Karpas-422 (cell line): ENCODE data around the gene ATAD3A. TPM values are rescaled to one million over a fixed set of nuclear protein-coding genes. Genes with fewer than 3 reads are reported as not detected.
"Not testable (repeated sequence)": the region's sequence is repeated elsewhere in the genome, so short reads cannot be mapped to it uniquely, and the experiment has no call there.

Source experiments
- DNase-seq: peaks from one replicate; pipeline ENCODE4 v3.0.0-alpha.2; 2015
- H2AFZ ChIP-seq: fragments of 200-600 bp; sonication (generic); 2 replicates; pipeline ENCODE4 v1.6.1; 2014; ENCODE audit warnings: antibody characterized with exemption, low read length, mixed read lengths
- H3K27ac ChIP-seq: fragments of 200-600 bp; sonication (generic); 2 replicates; pipeline ENCODE4 v1.5.1; 2014; ENCODE audit warnings: mild to moderate bottlenecking, low read length, moderate library complexity
- H3K27me3 ChIP-seq: fragments of 200-600 bp; sonication (generic); 2 replicates; pipeline ENCODE4 v1.6.1; 2014; ENCODE audit warnings: low read length, mixed read lengths
- H3K36me3 ChIP-seq: fragments of 200-600 bp; sonication (generic); 2 replicates; pipeline ENCODE4 v1.6.1; 2014; ENCODE audit warnings: low read length, mixed read lengths; ENCODE audit not compliant: insufficient read depth
- H3K4me1 ChIP-seq: fragments of 200-600 bp; sonication (generic); 2 replicates; pipeline ENCODE4 v1.6.1; 2014; ENCODE audit warnings: mild to moderate bottlenecking, low read length, mixed read lengths
- H3K4me2 ChIP-seq: fragments of 200-600 bp; sonication (generic); 2 replicates; pipeline ENCODE4 v1.6.1; 2014; ENCODE audit warnings: low read length, low read depth, mild to moderate bottlenecking; ENCODE audit not compliant: poor library complexity, severe bottlenecking
- H3K4me3 ChIP-seq: fragments of 200-600 bp; sonication (generic); 2 replicates; pipeline ENCODE4 v1.5.1; 2014; ENCODE audit warnings: mild to moderate bottlenecking, antibody characterized with exemption, low read length, mixed read lengths
- H3K79me2 ChIP-seq: fragments of 200-600 bp; sonication (generic); 2 replicates; pipeline ENCODE4 v1.6.1; 2014; ENCODE audit warnings: mild to moderate bottlenecking, low read length, mixed read lengths
- H3K9ac ChIP-seq: fragments of 200-600 bp; sonication (generic); 2 replicates; pipeline ENCODE4 v1.6.0; 2014; ENCODE audit warnings: low read length
- H3K9me2 ChIP-seq: fragments of 200-600 bp; sonication (generic), shearing (Covaris generic); replicated peaks from 2 replicates; pipeline ENCODE4 v1.6.0; 2014; ENCODE audit warnings: mild to moderate bottlenecking, low read length, moderate library complexity; ENCODE audit not compliant: insufficient read depth
- H3K9me3 ChIP-seq: fragments of 300-700, 200-600 bp; sonication (generic); 2 replicates; pipeline ENCODE4 v1.6.1; 2014; ENCODE audit warnings: low read length, mixed read lengths
- H4K20me1 ChIP-seq: fragments of 200-600 bp; sonication (generic); 2 replicates; pipeline ENCODE4 v1.6.1; 2014; ENCODE audit warnings: mild to moderate bottlenecking, antibody characterized with exemption, low read length, low read depth; ENCODE audit not compliant: insufficient read depth
- total RNA-seq: library from RNA; depleted of rRNA; stranded (reverse); fragments of >200 nt; shearing (Covaris generic); gene quantifications from 2 replicates; pipeline ENCODE4 v1.2.3, GENCODE V29; 2014; ENCODE audit warnings: low replicate concordance

The ATAD3A gene
- total RNA-seq, 1 experiment from 2014 or later: 12.5 TPM

DNA sequence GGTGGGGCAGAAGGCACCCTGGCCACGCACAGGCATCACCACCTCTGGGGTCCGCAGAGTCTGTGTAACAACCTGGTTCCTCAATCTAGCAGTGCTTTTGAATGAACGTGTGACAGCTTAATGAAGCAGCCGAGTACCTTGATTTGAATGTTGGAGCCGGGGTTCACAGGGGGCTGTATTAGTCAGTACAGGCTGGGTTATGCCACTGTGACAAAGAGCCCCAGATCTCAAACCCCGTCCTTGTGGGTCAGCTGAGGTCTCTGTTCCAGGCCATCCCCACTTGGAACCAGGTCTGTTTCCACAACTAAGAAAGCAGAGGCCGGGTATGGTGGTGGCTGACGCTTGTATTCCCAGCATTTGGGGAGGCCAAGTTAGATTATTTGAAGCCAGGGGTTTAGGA, 18.0 kb downstream of the ATAD3A start:
- no peaks in the 10 kb centered on the region for H3K4me1 ChIP-seq
- peaks cover 21% of the 10 kb centered on the region for H3K36me3 ChIP-seq
- no peaks in the 10 kb centered on the region; the same call in 1 of the 2 replicates for H3K9me3 ChIP-seq

DNA sequence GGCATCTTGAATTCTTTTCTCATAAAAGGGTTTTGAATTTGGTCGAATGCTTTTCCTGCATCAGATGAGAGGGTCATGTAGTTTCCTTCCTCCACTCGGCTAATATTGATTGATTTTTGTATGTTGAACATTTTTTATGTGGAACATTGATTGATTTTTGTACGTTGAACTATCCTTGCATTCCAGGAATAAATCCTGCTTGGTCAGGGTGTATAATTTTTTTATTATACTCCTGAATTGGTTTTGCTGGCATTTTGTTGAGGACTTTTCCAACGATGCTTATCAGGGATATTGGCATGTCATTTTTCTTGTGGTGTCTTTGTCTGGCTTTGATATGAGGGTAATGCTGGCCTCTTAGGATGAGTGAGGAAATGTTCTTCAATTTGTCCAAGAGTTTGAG, 20.0 kb downstream of the ATAD3A start:
- H2AFZ ChIP-seq: no peak overlapping the region
- no peak overlapping the region for H3K4me3 ChIP-seq
- H3K4me2 ChIP-seq: no peak overlapping the region
- no peaks in the 10 kb centered on the region for H3K27me3 ChIP-seq
- H4K20me1 ChIP-seq: no peaks in the 10 kb centered on the region
- H3K9me3 ChIP-seq: no peaks in the 10 kb centered on the region; the same call in 1 of the 2 replicates
- no peaks in the 10 kb centered on the region for H3K4me1 ChIP-seq
- H3K79me2 ChIP-seq: peaks cover 2% of the 10 kb centered on the region; the same call in 1 of the 2 replicates
- H3K9ac ChIP-seq: no peak overlapping the region
- no peaks in the 10 kb centered on the region for H3K9me2 ChIP-seq
- H3K27ac ChIP-seq: no peak overlapping the region
- DNase-seq: no peak
- H3K36me3 ChIP-seq: peaks cover 21% of the 10 kb centered on the region

More for the DNA sequence above, 18.0 kb downstream of the ATAD3A start:
- H3K9me2 ChIP-seq: no peaks in the 10 kb centered on the region
- no peak overlapping the region for H3K4me3 ChIP-seq
- no peak overlapping the region for H3K9ac ChIP-seq
- peaks cover 2% of the 10 kb centered on the region; the same call in 1 of the 2 replicates for H3K79me2 ChIP-seq
- no peak overlapping the region for H2AFZ ChIP-seq
- no peaks in the 10 kb centered on the region for H4K20me1 ChIP-seq
- no peaks in the 10 kb centered on the region for H3K27me3 ChIP-seq
- DNase-seq: no peak
- no peak overlapping the region for H3K4me2 ChIP-seq
- no peak overlapping the region for H3K27ac ChIP-seq

DNA sequence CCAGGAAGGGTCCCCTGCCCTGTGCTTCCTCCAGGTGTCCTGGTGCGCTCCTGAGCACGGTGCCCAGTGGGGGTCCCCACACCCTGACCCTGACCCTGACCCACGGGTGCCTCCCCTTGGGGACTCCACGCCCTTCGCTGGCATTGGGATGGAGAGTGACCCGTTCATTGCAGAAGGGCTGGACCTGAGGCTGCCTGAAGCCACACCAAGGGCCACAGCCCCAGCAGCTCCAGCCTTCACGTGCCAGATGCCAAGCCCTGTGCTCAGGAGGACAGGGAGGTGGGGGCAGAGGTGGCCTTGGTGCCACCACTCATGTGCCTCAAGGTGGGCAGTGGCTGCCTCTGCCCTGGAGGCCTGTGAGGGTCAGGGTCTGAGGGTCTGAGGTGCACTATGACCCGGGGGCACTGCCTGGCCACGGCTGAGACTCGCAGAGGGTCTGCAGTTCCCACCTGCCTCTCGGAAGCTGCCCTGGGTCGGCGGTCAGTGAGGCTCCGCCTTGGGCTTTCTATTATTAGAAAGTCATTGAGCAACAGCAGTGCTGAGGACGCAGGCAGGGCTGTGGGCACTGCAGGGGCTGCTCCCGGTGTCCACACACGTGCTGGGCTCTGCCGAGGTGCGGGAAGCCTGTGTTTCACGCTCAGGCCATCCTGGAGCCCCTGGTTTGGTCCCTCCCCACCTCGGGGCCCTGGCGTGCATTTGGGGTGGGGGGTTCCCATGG, 21.4 kb downstream of the ATAD3A start:
- not testable (repeated sequence) for H3K4me3 ChIP-seq, H3K79me2 ChIP-seq, H3K27me3 ChIP-seq, H4K20me1 ChIP-seq, H3K4me1 ChIP-seq, H3K27ac ChIP-seq, H3K9ac ChIP-seq, H3K4me2 ChIP-seq, H3K9me2 ChIP-seq, DNase-seq, H3K9me3 ChIP-seq, H2AFZ ChIP-seq
- peaks cover 21% of the 10 kb centered on the region for H3K36me3 ChIP-seq

DNA sequence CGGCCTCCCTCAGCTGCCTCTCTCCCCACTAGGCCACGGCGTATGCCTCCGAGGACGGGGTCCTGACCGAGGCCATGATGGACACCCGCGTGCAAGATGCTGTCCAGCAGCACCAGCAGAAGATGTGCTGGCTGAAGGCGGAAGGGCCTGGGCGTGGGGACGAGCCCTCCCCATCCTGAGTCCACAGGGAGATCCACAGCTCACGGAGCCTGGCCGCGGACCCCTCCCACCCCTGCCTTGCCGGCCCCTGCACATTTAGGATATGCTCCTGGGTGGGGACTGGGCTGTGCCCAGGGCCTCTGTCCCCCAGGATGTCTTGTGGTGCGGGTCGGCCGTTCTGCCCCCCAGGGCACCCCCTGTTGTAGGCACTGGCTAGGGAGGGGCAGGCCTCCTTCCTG, 21.9 kb downstream of the ATAD3A start:
- H3K27me3 ChIP-seq, H3K79me2 ChIP-seq, H3K4me3 ChIP-seq, H3K9ac ChIP-seq, H3K4me2 ChIP-seq, H3K4me1 ChIP-seq, H3K27ac ChIP-seq, H3K9me3 ChIP-seq, H3K9me2 ChIP-seq, H4K20me1 ChIP-seq, DNase-seq, H2AFZ ChIP-seq: not testable (repeated sequence)
- peaks cover 19% of the 10 kb centered on the region for H3K36me3 ChIP-seq

DNA sequence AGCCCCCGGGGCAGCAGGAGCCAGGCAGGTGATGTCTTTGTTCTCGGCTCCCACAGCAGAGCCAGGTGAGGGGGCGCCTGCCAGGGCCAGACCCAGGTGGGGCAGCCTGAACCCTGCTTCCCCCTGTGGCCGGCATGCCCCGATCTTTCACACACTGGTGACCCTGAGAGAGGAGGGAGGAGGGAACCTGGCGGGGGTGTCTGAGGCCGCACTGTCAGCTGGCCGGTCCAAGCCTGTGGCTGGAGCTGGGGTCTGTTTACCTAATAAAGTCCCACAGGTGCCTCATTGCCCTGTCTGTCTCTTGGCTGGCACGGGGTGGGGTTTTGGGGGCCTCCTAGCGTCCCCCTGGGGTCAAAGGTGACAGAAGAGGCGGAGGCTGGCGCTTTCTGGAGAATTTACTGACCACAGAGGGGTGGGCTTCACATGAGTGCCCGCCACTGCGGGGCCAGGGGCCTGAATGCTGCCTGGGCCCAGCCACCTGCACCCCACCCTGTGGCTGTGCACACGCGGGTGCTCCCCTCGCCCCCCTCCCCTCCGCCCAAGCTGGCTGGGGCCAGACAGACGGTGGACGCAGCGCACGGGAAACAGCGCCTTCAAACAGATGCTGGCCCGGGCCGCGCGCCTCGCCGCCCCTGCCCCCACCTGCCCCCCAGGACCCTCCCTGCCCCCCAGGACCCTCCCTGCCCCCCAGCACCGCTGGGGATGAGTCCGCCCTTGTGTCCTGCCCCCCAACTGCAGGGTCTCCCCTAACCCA, 22.6 kb downstream of the ATAD3A start:
- no peak overlapping the region for H2AFZ ChIP-seq
- no peaks in the 10 kb centered on the region for H3K4me1 ChIP-seq
- H3K9me3 ChIP-seq: no peaks in the 10 kb centered on the region; the same call in 1 of the 2 replicates
- no peaks in the 10 kb centered on the region for H4K20me1 ChIP-seq
- H3K4me3 ChIP-seq: no peak overlapping the region
- H3K79me2 ChIP-seq: peaks cover 2% of the 10 kb centered on the region; the same call in 1 of the 2 replicates
- H3K9ac ChIP-seq: no peak overlapping the region
- no peaks in the 10 kb centered on the region for H3K27me3 ChIP-seq
- H3K4me2 ChIP-seq: no peak overlapping the region
- no peaks in the 10 kb centered on the region for H3K9me2 ChIP-seq
- H3K36me3 ChIP-seq: peaks cover 15% of the 10 kb centered on the region
- no peak for DNase-seq
- H3K27ac ChIP-seq: no peak overlapping the region

DNA sequence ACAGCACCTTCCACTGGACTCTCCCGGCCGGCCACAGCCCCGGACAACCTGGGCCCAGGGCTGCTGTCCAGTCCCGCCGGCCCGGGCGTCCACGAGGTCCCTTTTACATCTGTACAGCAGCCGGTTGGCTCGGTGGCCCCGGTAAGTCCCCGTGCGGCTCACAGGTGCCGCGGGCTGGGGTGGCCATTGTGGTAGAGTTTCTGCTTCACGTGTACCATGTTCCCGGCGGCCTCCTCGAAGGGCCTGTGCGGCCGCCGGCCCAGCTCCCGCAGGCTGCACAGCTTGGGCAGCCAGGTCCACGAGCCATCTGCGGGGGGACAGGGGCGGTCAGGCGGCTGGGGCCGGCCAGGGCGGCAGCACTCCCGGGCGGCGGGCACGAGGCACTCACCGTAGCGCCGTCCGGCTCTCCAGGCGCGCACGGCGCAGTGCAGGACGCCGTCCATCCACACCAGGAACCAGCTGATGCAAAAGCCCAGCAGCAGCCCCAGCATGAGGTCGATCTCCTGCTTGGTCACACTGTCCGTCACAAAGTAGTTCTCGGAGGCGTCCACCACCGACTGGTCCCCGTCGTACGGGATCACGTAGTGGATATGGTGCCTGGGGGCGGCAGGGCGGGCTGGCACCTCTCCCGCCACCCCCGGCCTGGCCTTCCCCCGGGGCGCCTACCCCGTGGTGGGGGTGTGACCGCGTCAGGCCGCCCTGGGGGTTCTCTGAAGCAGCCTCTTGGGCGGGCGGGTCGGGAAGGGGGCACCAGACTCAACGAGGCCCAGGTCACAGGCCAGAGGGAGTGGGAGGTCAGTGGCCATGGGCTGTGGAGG, 23.4 kb downstream of the ATAD3A start:
- no peaks in the 10 kb centered on the region for H3K4me1 ChIP-seq
- no peak overlapping the region for H2AFZ ChIP-seq
- H3K27me3 ChIP-seq: no peaks in the 10 kb centered on the region
- H3K9ac ChIP-seq: no peak overlapping the region
- H3K79me2 ChIP-seq: no peaks in the 10 kb centered on the region
- H3K9me2 ChIP-seq: no peaks in the 10 kb centered on the region
- DNase-seq: no peak
- H3K27ac ChIP-seq: no peak overlapping the region
- H4K20me1 ChIP-seq: no peaks in the 10 kb centered on the region
- H3K4me2 ChIP-seq: no peak overlapping the region
- no peak overlapping the region for H3K4me3 ChIP-seq
- H3K9me3 ChIP-seq: no peaks in the 10 kb centered on the region; the same call in 1 of the 2 replicates
- H3K36me3 ChIP-seq: peaks cover 7% of the 10 kb centered on the region; the same call in 1 of the 2 replicates

DNA sequence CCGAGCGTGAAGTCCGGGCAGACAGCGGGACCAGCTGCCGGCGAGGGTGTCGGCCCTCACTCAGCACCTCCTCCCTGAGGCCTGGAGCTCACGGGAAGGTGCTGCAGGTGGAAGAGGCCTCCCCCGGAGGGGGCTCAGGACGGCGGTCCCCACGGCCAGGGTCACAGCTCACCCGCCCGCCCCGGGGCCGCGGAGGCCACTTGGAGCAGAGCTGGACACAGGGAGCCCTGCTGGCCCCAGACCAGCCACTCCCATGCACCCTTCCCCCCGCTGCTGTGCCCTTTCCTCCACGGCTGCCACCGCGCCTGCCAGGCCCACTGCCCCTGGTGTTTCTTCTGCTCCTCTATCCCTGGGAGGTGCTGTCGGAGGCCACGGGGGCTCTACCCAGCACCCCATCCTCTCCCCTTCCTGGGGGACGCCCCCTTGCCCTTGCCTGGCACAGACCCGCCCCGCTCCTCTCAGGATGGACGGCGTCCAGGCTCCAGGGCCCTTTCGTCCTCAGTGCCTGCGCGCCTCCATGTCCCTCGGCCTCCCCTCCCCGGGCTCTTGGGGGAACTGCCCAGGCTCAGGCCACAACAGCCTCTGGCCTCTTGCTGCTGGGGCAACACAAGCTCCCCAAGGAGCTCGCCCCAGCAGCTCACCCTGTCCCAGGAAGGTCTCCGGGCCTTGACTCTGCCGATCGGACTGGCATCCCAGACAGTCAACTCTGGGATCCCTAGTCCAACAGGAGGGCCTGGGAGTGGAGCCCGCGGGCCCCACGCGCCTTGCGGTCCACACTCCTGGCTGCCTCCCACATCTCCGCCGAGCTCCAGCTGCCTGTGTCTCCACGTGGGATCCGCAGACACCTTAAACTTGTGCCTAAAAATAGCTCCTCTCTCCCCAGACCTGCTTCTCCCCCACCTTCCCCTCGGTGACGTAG, 24.3 kb downstream of the ATAD3A start:
- H3K79me2 ChIP-seq: no peaks in the 10 kb centered on the region
- H2AFZ ChIP-seq: no peak overlapping the region
- no peak overlapping the region for H3K9ac ChIP-seq
- no peak overlapping the region for H3K27ac ChIP-seq
- no peaks in the 10 kb centered on the region; the same call in 1 of the 2 replicates for H3K9me3 ChIP-seq
- no peak overlapping the region for H3K4me2 ChIP-seq
- peaks cover 3% of the 10 kb centered on the region; the same call in 1 of the 2 replicates for H3K36me3 ChIP-seq
- H3K27me3 ChIP-seq: no peaks in the 10 kb centered on the region
- DNase-seq: no peak
- no peak overlapping the region for H3K4me3 ChIP-seq
- no peaks in the 10 kb centered on the region for H4K20me1 ChIP-seq
- H3K4me1 ChIP-seq: no peaks in the 10 kb centered on the region
- H3K9me2 ChIP-seq: no peaks in the 10 kb centered on the region
